ENCODE measurements around the gene ELAVL4.

ELAVL4 gene

DNA sequence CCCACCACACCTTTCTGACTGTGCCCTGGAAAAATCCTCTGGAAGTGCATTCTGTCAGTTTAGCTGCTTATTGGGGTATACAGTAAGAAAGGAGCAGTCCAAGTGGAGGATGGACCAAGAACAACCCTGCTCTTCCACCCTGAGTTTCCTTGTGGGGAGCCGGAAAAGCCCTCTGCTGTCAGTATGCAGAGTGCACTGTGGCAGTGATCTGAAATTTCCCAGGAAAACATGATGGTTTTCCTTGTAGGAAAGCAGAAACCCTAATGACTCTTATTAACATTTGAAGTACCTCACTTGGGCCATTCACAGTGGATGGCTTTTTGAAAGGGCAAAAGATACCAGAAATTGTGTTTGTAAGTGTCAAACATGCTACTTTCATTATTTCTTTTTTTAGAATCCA is 20.5 kb downstream of the ELAVL4 start:
- H3K9me3 ChIP-seq: no peaks in the 10 kb centered on the region
- H3K4me3 ChIP-seq (ENCODE audit: low read depth, low read length): no peak overlapping the region
- no peaks in the 10 kb centered on the region for H3K27me3 ChIP-seq
- H3K36me3 ChIP-seq: no peaks in the 10 kb centered on the region
- no peak for DNase-seq
- TF ChIP-seq, protein P1, sequence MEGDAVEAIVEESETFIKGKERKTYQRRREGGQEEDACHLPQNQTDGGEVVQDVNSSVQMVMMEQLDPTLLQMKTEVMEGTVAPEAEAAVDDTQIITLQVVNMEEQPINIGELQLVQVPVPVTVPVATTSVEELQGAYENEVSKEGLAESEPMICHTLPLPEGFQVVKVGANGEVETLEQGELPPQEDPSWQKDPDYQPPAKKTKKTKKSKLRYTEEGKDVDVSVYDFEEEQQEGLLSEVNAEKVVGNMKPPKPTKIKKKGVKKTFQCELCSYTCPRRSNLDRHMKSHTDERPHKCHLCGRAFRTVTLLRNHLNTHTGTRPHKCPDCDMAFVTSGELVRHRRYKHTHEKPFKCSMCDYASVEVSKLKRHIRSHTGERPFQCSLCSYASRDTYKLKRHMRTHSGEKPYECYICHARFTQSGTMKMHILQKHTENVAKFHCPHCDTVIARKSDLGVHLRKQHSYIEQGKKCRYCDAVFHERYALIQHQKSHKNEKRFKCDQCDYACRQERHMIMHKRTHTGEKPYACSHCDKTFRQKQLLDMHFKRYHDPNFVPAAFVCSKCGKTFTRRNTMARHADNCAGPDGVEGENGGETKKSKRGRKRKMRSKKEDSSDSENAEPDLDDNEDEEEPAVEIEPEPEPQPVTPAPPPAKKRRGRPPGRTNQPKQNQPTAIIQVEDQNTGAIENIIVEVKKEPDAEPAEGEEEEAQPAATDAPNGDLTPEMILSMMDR (IDR thresholded peaks at IDR 0.05; ENCODE audit: low read depth, low read length): no peak
- H3K4me1 ChIP-seq: no peaks in the 10 kb centered on the region; the same call in none of the 2 replicates

DNA sequence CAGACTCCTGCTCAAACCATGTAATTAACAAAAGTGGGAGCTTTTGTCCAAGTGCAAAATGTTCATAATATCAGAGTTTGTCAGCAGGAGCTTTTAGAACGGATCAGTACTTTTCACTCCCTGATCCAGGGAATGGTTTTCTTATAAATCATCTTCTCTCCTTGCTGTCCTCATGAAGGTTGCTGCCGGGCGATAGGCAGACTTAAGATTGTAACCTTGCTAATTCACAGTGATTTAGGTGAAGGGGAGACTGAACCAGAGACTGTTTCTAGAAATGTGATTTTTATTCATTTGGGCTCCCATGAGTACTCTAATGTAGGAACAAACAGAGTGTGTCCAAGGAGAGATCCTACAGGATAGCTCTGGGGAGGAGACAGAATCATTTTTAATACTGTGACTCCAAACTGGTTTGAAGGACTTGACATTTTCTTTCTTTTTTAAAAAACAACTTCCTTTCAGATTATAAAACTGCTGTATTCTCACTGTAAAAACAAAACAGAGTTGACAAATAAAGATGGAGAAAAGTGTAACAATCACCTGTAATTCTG is 23.7 kb downstream of the ELAVL4 start:
- peaks cover 3% of the 10 kb centered on the region; the same call in 1 of the 2 replicates for H3K4me1 ChIP-seq
- H3K4me3 ChIP-seq (ENCODE audit: low read depth, low read length): no peak overlapping the region
- TF ChIP-seq, protein P1 (IDR thresholded peaks at IDR 0.05; ENCODE audit: low read depth, low read length): no peak
- no peaks in the 10 kb centered on the region for H3K9me3 ChIP-seq
- no peak for DNase-seq
- H3K27me3 ChIP-seq: no peaks in the 10 kb centered on the region
- no peaks in the 10 kb centered on the region for H3K36me3 ChIP-seq

DNA sequence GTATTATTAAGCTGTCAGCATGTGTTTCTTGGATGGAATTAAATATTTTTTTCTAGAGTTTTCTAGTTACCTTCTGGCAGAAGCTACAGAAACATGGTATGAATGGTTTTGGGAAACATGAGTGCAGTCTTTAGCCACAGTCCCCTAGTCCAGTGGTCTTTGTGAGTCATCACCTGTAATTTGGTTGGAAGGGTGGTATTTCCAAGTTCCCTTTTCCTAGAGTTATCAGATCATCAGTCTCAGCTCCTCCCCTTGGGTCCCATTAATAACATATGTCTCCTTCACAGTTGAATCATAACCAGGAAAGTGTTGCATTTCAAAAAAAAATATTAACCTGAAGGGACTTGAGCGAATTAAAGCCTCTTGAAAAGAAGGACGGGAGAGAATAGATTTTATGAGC is 27.0 kb downstream of the ELAVL4 start:
- H3K4me3 ChIP-seq (ENCODE audit: low read depth, low read length): no peak overlapping the region
- DNase-seq: no peak
- H3K36me3 ChIP-seq: no peaks in the 10 kb centered on the region
- H3K9me3 ChIP-seq: no peaks in the 10 kb centered on the region
- peaks cover 3% of the 10 kb centered on the region; the same call in 1 of the 2 replicates for H3K4me1 ChIP-seq
- TF ChIP-seq, protein P1 (IDR thresholded peaks at IDR 0.05; ENCODE audit: low read depth, low read length): no peak
- H3K27me3 ChIP-seq: no peaks in the 10 kb centered on the region

DNA sequence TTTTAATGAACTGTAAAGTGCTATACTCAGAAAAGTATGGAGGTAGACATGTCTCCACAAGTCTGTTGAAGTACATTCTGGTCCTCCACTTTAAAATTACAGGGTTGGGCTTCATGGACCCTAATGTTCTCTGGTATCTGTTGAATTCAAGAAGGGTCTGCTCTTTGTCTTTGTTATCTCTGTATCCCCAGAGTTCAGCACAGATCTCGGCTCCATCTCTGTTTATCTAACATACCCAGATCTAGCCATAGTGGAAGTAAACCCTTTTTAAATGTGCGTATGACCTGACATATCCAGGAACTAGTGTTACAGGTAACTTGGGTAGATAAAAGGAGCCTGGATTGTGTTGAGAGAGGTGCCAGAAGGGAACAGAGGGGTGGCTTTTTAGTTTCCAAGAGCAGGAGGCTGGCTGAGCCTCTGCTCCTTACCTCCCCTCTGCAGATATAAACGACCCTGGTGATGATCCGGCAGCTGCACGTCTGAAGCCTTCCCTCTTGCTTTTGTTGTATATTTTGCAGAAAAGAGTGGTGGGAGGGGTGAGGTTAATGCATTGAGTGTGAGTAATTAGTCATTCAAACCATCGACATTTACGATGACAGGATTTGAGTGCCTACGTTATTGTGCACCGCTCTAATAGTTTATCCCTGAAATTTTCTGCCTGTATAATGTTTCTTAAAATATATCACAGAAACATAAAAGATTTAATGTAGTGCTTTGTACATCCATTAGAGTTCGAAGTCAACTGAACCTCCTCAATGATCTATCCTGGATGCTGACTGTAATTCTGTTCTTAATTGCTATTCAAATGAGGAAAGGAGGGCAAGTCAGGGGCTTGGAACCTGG is 30.8 kb downstream of the ELAVL4 start:
- Histone ChIP-seq H3K4me3 (ENCODE audit: low read depth, low read length) (no peak overlapping the region), H3K9me3 (no peaks in the 10 kb centered on the region), H3K4me1 (peaks cover 3% of the 10 kb centered on the region; the same call in 1 of the 2 replicates), H3K36me3 (peaks cover 3% of the 10 kb centered on the region), H3K27me3 (no peaks in the 10 kb centered on the region)
- no peak for DNase-seq
- TF ChIP-seq, protein P1 (IDR thresholded peaks at IDR 0.05; ENCODE audit: low read depth, low read length): no peak

DNA sequence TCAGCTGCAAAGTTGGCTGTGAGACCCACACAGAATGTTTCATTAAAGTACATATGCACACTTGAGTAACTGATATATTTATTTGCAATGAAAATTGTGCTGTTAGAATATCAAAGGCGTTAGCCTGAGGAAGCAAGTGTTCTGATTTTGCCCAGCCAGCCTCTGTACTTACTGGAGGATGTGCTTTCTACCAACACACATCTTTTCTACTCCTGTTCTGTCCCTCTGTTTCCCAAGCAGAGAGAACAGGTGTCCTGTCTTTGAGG is 31.4 kb downstream of the ELAVL4 start:
- Histone ChIP-seq H3K36me3 (peaks cover 5% of the 10 kb centered on the region), H3K4me3 (ENCODE audit: low read depth, low read length) (no peak overlapping the region), H3K9me3 (no peaks in the 10 kb centered on the region), H3K4me1 (no peaks in the 10 kb centered on the region; the same call in 1 of the 2 replicates), H3K27me3 (no peaks in the 10 kb centered on the region)
- TF ChIP-seq, protein P1 (IDR thresholded peaks at IDR 0.05; ENCODE audit: low read depth, low read length): no peak
- no peak for DNase-seq

DNA sequence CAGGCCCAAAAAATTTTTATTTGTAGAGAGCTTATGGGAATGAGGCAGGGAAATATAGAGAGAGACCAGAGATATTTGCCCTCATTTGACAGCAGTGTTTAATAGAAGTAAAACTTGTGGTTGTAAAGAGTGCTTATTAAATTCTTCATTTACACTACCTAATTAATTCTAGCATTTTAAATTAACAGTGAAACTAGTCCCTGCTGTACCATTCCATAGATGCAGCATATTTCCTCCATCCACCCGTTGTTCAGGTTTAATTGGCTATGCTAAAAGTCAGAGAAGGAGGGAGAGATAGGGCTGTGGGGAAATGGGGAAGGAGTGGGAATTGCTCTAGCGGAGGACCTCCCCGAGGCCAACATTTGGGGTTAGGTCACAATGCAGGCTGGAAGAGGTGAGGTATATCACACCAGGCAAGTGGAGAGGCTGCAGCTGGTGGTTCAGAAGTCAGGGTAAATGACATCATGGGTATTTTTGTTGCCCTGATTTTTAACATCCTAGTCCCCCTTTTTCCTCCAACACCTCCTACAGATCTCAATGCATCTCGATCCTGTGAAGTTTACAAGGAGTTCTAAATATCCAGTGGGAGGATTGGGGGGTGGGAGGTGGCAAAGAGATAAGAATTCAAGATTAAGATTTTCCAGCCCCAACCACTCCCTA is 38.6 kb downstream of the ELAVL4 start:
- H3K27me3 ChIP-seq: no peaks in the 10 kb centered on the region
- H3K4me3 ChIP-seq (ENCODE audit: low read depth, low read length): no peak overlapping the region
- no peak for DNase-seq
- no peaks in the 10 kb centered on the region for H3K9me3 ChIP-seq
- no peaks in the 10 kb centered on the region for H3K4me1 ChIP-seq
- peaks cover 32% of the 10 kb centered on the region for H3K36me3 ChIP-seq
- TF ChIP-seq, protein P1 (IDR thresholded peaks at IDR 0.05; ENCODE audit: low read depth, low read length): no peak
